PC-3 (cell line): ENCODE results near the gene STIMATE. TPM values are rescaled to one million over a fixed set of nuclear protein-coding genes. Genes with fewer than 3 reads are reported as not detected.

ENCODE experiments used
- ATAC-seq: fragments of 200-7000 bp; cut with Tn5 transposase; 2 replicates; pipeline ENCODE4 v1.9.1; 2020; ENCODE audit warnings: mild to moderate bottlenecking, moderate library complexity
- BruUV-seq: library from RNA; stranded (reverse); fragments of 400-500 nt; replicated peaks from 2 replicates; lab custom pipeline; 2021; lab: Mats Ljungman, UMichigan
- CTCF ChIA-PET: fragments of 300-600 bp; sonication (Branson Sonifier 250); formaldehyde crosslinking; loops from one replicate; lab custom pipeline; 2022; ENCODE audit warnings: antibody characterized with exemption; lab: Charles Lee
- POLR2A ChIA-PET: fragments of 300-600 bp; sonication (Branson Sonifier 250); formaldehyde crosslinking; loops from one replicate; lab custom pipeline; 2022; ENCODE audit warnings: antibody characterized with exemption; ENCODE audit not compliant: unreplicated experiment; lab: Charles Lee
- DNase-seq: peaks from one replicate; pipeline ENCODE4 v3.0.0-alpha.2; 2015
- H2AFZ ChIP-seq: fragments of 300-600 bp; sonication (generic); 2 replicates; pipeline ENCODE4 v1.6.0; 2016; ENCODE audit warnings: antibody characterized with exemption, low read length
- H3F3A ChIP-seq: fragments of 300-600 bp; sonication (generic); one replicate; pipeline ENCODE4 v1.6.0; 2017; ENCODE audit warnings: antibody characterized with exemption, low read length, control low read depth, mild to moderate bottlenecking; ENCODE audit not compliant: unreplicated experiment
- H3K27ac ChIP-seq: fragments of 300-600 bp; sonication (generic); 2 replicates; pipeline ENCODE4 v1.5.1; 2016; ENCODE audit warnings: mild to moderate bottlenecking, low read length
- H3K27me3 ChIP-seq: fragments of 300-600 bp; sonication (generic); 2 replicates; pipeline ENCODE4 v1.6.1; 2016; ENCODE audit warnings: low read length, mixed read lengths
- H3K36me3 ChIP-seq: fragments of 300-600 bp; sonication (generic); 2 replicates; pipeline ENCODE4 v1.6.1; 2016; ENCODE audit warnings: low read depth, mixed run types, low read length, mixed read lengths
- H3K4me1 ChIP-seq: fragments of 300-600 bp; sonication (generic); 2 replicates; pipeline ENCODE4 v1.5.1; 2016; ENCODE audit warnings: low read length; ENCODE audit not compliant: insufficient read depth
- H3K4me2 ChIP-seq: fragments of 300-600 bp; sonication (generic); 2 replicates; pipeline ENCODE4 v1.6.0; 2016; ENCODE audit warnings: low read length
- H3K4me3 ChIP-seq: fragments of 300-600 bp; sonication (generic); 2 replicates; pipeline ENCODE4 v1.5.1; 2016; ENCODE audit warnings: mild to moderate bottlenecking, low read length, mixed read lengths
- H3K79me2 ChIP-seq: fragments of 300-600 bp; sonication (generic); 2 replicates; pipeline ENCODE4 v1.6.1; 2017; ENCODE audit warnings: low read length, mixed read lengths
- H3K9ac ChIP-seq: fragments of 300-600 bp; sonication (generic); 2 replicates; pipeline ENCODE4 v1.6.0; 2016; ENCODE audit warnings: mild to moderate bottlenecking, low read length
- H3K9me2 ChIP-seq: fragments of 300-600 bp; sonication (generic); replicated peaks from 2 replicates; pipeline ENCODE4 v1.6.1; 2016; ENCODE audit warnings: mixed run types, low read length, mixed read lengths
- H3K9me3 ChIP-seq: fragments of 300-600 bp; sonication (generic); 2 replicates; pipeline ENCODE4 v1.6.1; 2016; ENCODE audit warnings: low read length, mixed read lengths
- H4K20me1 ChIP-seq: fragments of 300-600 bp; sonication (generic); 2 replicates; pipeline ENCODE4 v1.6.1; 2016; ENCODE audit warnings: low read length, mixed read lengths
- CTCF ChIP-seq: fragments of 300-600 bp; sonication (generic); conservative IDR thresholded peaks from 2 replicates; pipeline ENCODE4 v1.5.1; 2017; ENCODE audit warnings: antibody characterized with exemption, low read depth, mild to moderate bottlenecking, low read length
- EZH2 ChIP-seq: fragments of 300-600 bp; sonication (generic); IDR thresholded peaks from one replicate; pipeline ENCODE4 v1.6.1; 2017; ENCODE audit warnings: antibody characterized with exemption, mild to moderate bottlenecking, low read length; ENCODE audit not compliant: unreplicated experiment
- EZH2phosphoT487 ChIP-seq: fragments of 300-600 bp; sonication (generic); IDR thresholded peaks from 2 replicates; pipeline ENCODE4 v1.6.1; 2018; ENCODE audit warnings: mild to moderate bottlenecking, antibody characterized with exemption, low read length, borderline replicate concordance
- intact Hi-C: fragments of 100-400 bp; cut with micrococcal nuclease; formaldehyde crosslinking; loops from 2 replicates; pipeline ENCODE4 v1.9.0; 2023
- total RNA-seq: library from RNA; depleted of rRNA; stranded (reverse); fragments of >200 nt; gene quantifications from 2 replicates; pipeline ENCODE4 v1.2.3, GENCODE V29; 2014

Gene STIMATE
- total RNA-seq, 1 experiment from 2014 or later, result 29.7 TPM

DNA sequence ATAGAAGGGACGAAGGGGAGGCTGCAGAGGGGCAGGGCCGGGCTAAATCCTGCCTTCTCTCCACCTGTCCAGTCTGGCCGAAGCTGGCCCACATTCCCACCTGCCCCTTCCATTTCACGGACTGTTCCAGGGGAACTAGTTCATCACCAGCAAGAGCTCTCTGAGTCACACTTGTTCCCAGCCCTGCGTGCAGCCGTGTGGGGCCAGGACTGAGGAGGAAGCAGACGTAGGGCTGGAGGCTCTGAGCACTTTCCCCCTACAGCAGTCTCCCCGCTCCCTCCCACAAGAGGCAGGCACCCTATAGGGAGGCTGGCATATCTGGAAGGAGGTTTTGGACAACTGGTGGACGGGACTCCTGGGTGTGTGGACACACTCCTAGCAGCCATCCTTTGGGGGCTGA, 69.9 kb downstream of the STIMATE start:
- H3F3A ChIP-seq, result no peaks in the 10 kb centered on the region
- no peak overlapping the region for H3K9ac ChIP-seq
- POLR2A ChIA-PET, result no interaction called here
- CTCF ChIA-PET, result no interaction called here
- H3K4me2 ChIP-seq, result no peak overlapping the region
- no peak overlapping the region for H2AFZ ChIP-seq
- H3K4me1 ChIP-seq, result peaks cover 20% of the 10 kb centered on the region
- H3K27ac ChIP-seq, result no peak overlapping the region
- no peak overlapping the region for H3K4me3 ChIP-seq
- no peaks in the 10 kb centered on the region for H3K9me2 ChIP-seq
- H3K79me2 ChIP-seq, result no peaks in the 10 kb centered on the region
- no peak for DNase-seq
- no peaks in the 10 kb centered on the region for H4K20me1 ChIP-seq
- H3K9me3 ChIP-seq, result no peaks in the 10 kb centered on the region
- intact Hi-C loops, result no loop called here
- H3K27me3 ChIP-seq, result no peaks in the 10 kb centered on the region
- ATAC-seq, result no peak
- no peaks in the 10 kb centered on the region for H3K36me3 ChIP-seq
- no TSS peak for BruUV-seq
- TF ChIP-seq EZH2phosphoT487 (no peak), EZH2 (no peak), CTCF (no peak)

- Histone ChIP-seq H3K27me3 (no peaks in the 10 kb centered on the region), H2AFZ (no peak overlapping the region), H3K9ac (no peak overlapping the region), H3K4me1 (no peaks in the 10 kb centered on the region), H3K9me2 (no peaks in the 10 kb centered on the region), H3K4me2 (no peak overlapping the region), H3K79me2 (no peaks in the 10 kb centered on the region), H3F3A (no peaks in the 10 kb centered on the region), H4K20me1 (no peaks in the 10 kb centered on the region), H3K36me3 (no peaks in the 10 kb centered on the region), H3K27ac (no peak overlapping the region), H3K9me3 (no peaks in the 10 kb centered on the region), H3K4me3 (no peak overlapping the region)
- CTCF ChIA-PET, result no interaction called here
- intact Hi-C loops, result no loop called here
- no TSS peak for BruUV-seq
- POLR2A ChIA-PET, result no interaction called here
- TF ChIP-seq CTCF (no peak), EZH2 (no peak), EZH2phosphoT487 (no peak)
- no peak for DNase-seq
- ATAC-seq, result no peak
These were observed 73.3 kb downstream of the STIMATE start for GRCh38 chr3:52824037-52824436.

- no peaks in the 10 kb centered on the region for H3K36me3 ChIP-seq
- no peak overlapping the region for H2AFZ ChIP-seq
- intact Hi-C loops, result no loop called here
- TF ChIP-seq EZH2phosphoT487 (no peak), EZH2 (no peak), CTCF (no peak)
- BruUV-seq, result no TSS peak
- H4K20me1 ChIP-seq, result no peaks in the 10 kb centered on the region
- no peak overlapping the region for H3K4me3 ChIP-seq
- no peak overlapping the region for H3K9ac ChIP-seq
- no peak overlapping the region for H3K4me2 ChIP-seq
- CTCF ChIA-PET, result interaction anchor here (0.7 kb wide), 1 partner anchor 309 kb away, joined by 7 read pairs; no protein-coding TSS in a partner anchor
- POLR2A ChIA-PET, result no interaction called here
- no peaks in the 10 kb centered on the region for H3K9me3 ChIP-seq
- no peaks in the 10 kb centered on the region for H3K27me3 ChIP-seq
- no peaks in the 10 kb centered on the region for H3K4me1 ChIP-seq
- no peaks in the 10 kb centered on the region for H3K79me2 ChIP-seq
- no peaks in the 10 kb centered on the region for H3F3A ChIP-seq
- ATAC-seq (no peak), DNase-seq (no peak)
- no peak overlapping the region for H3K27ac ChIP-seq
- no peaks in the 10 kb centered on the region for H3K9me2 ChIP-seq
These were observed 75.0 kb downstream of the STIMATE start for GRCh38 chr3:52822363-52822762.
